Choroid plexus epithelial cell (primary cell): Measurements from ENCODE around the gene TSPO2.

Source experiments
- DNase-seq: peaks from one replicate; pipeline ENCODE4 v3.0.0-alpha.2; 2010; ENCODE audit warnings: low read depth
- H3K4me3 ChIP-seq: 2 replicates; pipeline ENCODE4 v1.5.1; 2011; ENCODE audit warnings: low read depth, mild to moderate bottlenecking, control low read depth, low read length, moderate library complexity
- TF ChIP-seq, protein P1 (sequence below): conservative IDR thresholded peaks from 2 replicates; pipeline ENCODE4 v1.5.1; 2011; ENCODE audit warnings: low read depth, mild to moderate bottlenecking, control low read depth, inconsistent platforms, low read length, moderate library complexity

The TSPO2 gene

DNA sequence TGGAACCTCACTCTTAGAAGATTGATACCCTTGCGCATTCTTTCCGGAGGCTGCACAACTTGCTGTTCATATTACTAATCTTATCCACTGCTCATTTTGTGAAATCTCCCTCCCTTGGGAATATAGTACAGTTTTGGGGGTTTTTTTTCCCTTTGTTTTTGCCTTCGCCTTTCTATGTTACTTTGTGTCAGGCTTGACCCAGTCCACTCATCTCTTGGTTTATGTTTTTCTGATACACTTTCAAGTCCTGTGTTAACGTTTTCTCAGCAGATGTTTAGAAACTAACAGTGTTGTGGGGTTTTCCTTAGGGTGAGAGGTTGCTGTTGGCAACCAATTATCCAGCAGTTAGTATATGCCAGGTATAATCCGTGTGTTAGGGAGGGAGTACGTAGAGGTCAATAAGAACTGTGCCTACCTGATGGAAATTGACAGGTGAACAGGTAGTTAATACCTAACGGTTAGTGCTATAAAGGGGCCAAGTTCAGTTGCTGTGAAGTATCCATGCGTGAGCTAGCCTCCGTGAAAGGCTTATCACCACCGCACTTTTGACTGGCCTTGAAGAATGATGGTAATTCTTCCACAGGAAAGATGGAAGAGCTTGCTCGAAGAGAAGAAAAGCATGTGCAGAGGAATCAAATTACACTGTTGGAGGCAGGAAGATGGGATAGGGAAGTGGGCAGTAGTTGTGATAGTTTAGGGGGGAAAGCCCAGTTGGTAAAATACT, 31.9 kb downstream of the TSPO2 start:
- TF ChIP-seq, protein P1, sequence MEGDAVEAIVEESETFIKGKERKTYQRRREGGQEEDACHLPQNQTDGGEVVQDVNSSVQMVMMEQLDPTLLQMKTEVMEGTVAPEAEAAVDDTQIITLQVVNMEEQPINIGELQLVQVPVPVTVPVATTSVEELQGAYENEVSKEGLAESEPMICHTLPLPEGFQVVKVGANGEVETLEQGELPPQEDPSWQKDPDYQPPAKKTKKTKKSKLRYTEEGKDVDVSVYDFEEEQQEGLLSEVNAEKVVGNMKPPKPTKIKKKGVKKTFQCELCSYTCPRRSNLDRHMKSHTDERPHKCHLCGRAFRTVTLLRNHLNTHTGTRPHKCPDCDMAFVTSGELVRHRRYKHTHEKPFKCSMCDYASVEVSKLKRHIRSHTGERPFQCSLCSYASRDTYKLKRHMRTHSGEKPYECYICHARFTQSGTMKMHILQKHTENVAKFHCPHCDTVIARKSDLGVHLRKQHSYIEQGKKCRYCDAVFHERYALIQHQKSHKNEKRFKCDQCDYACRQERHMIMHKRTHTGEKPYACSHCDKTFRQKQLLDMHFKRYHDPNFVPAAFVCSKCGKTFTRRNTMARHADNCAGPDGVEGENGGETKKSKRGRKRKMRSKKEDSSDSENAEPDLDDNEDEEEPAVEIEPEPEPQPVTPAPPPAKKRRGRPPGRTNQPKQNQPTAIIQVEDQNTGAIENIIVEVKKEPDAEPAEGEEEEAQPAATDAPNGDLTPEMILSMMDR: no peak
- peak; percentile 31 for DNase-seq
- peak overlapping the region; percentile 84 for H3K4me3 ChIP-seq

DNA sequence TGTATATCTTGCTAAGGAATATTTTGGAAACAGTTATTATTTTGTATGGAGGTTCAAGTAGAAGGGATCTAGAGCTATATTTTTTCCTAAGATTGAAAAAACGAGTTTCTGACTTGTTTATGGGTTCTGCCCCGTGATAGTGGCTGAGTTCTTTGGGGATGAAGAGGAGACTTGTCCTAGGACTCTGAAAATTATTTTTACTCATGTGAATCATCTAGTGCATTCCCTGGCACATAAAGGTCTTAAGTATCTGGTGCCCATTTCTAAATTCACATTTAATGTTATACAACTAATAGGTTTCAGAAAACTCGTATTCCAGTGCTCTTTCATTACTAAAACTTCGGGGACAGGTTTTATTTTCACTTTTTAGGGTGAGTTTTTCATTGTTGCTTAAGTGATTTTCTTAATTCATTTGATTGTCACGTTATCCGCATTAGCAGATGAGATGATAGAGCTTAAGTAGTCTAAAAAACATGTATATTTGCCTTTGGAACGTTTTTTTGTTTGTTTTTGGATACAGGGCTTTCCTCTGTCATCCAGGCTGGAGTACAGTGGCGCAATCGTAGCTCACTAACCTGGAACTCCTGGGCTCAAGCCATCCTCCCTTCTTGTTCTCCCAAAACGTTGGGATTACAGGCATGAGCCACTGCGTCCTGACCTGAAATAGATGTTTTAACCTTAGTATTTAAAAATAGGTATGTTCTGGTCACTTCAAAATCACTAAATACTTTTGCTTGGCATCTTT, 32.6 kb downstream of the TSPO2 start:
- no peak for DNase-seq
- TF ChIP-seq, protein P1: no peak
- H3K4me3 ChIP-seq: peak overlapping the region; percentile 84

DNA sequence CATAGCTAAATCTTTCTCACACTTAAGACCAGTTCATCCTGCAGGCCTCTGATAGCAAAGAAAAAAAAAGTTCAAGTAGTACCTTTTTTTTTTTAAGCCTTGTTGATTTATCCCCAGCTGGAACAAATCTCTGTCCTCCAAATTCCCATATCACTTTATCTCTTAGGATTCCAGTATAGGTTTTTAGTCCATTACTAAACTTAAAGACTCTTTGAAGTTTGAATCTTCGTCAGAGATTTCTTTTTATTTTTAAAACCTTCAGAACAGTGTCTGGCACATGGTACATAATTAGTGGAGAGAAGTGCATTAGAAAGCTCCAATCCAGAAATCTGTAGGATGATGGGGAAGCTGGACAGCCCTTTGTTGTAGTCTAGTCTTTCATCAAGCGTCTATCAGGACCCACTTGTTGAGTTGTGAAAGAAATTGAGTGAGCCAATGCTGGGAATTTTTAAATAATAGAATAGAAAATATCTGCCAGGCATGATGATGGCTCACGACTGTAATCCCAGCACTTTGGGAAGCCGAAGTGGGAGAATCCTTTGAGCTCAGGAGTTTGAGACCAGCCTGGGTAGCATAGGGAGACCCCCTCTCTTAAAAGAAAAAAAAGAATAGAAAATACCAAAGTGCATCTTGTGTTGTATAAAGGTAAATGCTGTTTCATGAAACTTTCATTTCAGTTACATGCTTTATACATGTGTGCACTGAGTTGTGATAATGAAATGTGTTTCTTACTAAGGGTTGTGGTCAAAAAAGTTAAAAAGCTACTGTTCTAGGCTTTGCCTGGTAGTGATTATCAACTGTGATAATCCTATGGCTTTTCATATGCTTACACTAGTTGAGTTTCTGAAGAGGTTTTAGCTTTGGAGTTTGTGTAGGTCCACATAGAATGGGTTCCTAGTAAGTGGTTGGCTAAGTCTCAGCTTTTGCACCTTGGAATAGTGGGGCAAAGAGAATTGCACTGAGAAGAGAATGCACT, 33.7 kb downstream of the TSPO2 start:
- TF ChIP-seq, protein P1: no peak
- no peak overlapping the region for H3K4me3 ChIP-seq
- DNase-seq: no peak

DNA sequence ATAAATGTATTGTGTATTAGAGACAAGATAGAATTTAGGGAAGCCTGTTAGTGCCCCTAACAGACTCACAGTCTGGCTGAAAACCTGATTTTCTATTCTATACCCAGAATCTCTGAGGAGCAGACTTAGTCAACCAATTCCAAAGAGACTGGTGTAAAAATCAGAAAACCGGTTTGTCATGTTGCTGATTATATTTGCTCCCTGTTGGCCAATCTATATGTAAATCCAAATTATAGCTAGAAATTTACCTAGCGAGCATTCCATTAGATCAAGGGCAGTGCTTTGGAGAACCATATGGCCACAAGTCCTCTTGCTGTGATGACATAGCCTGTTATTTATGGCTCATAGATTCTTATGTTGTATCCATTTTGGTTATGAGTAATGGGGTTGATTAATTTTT, 35.3 kb downstream of the TSPO2 start:
- DNase-seq: no peak
- TF ChIP-seq, protein P1: no peak
- H3K4me3 ChIP-seq: no peak overlapping the region

DNA sequence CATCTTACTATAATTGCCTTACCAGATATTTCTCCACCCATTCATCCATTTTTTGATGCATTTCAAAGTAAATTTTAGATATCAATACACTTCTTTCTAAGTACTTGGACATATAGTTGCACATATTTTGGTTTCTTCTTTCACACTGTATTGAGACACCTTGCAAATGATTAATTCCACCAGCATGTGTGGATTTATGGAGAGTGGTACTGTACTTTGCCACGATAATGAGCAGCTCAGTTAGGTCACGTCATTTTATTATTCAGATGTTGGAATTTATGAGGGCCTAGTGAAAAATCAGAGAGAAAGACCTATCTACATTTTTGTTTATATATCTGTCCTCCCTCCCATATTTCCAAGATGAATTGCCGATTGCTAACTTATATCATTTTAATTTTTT, 35.8 kb downstream of the TSPO2 start:
- no peak for DNase-seq
- H3K4me3 ChIP-seq: no peak overlapping the region
- TF ChIP-seq, protein P1: no peak

DNA sequence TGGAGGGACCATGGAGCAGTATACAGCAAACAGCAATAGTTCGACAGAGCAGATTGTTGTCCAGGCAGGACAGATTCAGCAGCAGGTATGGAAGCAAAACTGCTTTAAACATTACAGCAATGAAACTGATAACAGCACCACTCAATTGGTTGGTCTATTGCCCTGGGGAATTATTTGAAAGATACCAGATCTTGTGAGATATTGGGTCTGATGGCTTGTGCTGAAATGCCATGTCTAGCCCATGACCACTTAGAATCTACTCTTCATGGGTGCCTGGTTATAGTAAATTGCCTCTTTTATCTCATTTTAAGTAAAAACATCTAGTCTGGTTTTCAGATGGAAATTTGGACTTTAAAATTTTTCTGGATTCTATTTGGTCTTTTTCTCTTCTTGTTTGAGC, 36.8 kb downstream of the TSPO2 start:
- no peak for DNase-seq
- TF ChIP-seq, protein P1: no peak
- H3K4me3 ChIP-seq: no peak overlapping the region
